SK-N-SH treated with all-trans-retinoic acid at 6 μM for 48 hours (cell line): ENCODE measurements around the gene TSEN2.

ENCODE experiments used
- PATZ1 ChIP-seq: fragments of 250-450 bp; sonication (Bioruptor Pico); IDR thresholded peaks from 2 replicates; pipeline ENCODE4 v1.8.0; 2020; ENCODE audit warnings: mild to moderate bottlenecking, moderate library complexity, borderline replicate concordance
- PPARA ChIP-seq: fragments of 250-450 bp; sonication (Bioruptor Pico); IDR thresholded peaks from 2 replicates; pipeline ENCODE4 v1.5.0; 2020; ENCODE audit warnings: mild to moderate bottlenecking, borderline replicate concordance
- ZC3H10 ChIP-seq: fragments of 250-450 bp; sonication (Bioruptor Pico); IDR thresholded peaks from 2 replicates; pipeline ENCODE4 v1.5.1; 2021; ENCODE audit warnings: mild to moderate bottlenecking, moderate library complexity
- ZFP30 ChIP-seq: fragments of 450-650 bp; formaldehyde crosslinking; IDR thresholded peaks from 2 replicates; pipeline ENCODE4 v1.5.0; 2022; ENCODE audit warnings: mild to moderate bottlenecking, moderate library complexity
- ZNF8 ChIP-seq: fragments of 450-650 bp; formaldehyde crosslinking; IDR thresholded peaks from 2 replicates; pipeline ENCODE4 v1.5.0; 2020; ENCODE audit warnings: mild to moderate bottlenecking, moderate library complexity

DNA sequence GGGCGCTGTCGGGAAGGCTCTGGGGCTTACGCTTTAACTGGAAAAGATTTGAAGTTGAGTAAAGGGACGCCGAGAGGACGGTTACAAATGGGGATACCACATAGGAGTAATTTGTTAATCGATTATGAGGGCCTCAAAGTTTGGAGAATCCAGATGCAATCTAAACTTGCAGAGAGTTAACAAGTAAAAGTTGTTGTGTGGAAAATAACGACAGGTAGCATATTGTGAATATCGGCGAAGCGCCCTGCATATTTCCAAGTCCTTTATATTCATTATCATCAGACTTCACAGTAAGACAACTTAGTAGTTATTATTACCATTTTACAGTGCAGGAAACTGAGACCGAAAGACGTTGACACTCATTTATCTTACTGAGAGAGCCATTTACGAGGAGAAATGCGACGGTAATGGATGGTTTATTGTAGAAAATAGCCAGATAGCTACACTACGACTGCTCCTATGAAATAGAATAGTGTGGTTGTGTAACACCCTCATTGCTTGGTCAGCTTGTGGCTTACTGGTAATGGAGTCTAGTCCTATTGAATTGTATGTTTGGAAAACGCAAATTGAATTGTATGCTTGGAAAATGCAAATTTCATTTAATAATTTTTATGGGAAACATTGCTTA lies 73.3 kb downstream of the TSEN2 start:
- TF ChIP-seq PATZ1 (CRISPR knock-in tag) (no peak), ZC3H10 (CRISPR knock-in tag) (no peak), ZNF8 (CRISPR knock-in tag) (no peak), PPARA (CRISPR knock-in tag) (no peak), ZFP30 (CRISPR knock-in tag) (no peak)
